ENCODE data around the gene ALPL.

DNA sequence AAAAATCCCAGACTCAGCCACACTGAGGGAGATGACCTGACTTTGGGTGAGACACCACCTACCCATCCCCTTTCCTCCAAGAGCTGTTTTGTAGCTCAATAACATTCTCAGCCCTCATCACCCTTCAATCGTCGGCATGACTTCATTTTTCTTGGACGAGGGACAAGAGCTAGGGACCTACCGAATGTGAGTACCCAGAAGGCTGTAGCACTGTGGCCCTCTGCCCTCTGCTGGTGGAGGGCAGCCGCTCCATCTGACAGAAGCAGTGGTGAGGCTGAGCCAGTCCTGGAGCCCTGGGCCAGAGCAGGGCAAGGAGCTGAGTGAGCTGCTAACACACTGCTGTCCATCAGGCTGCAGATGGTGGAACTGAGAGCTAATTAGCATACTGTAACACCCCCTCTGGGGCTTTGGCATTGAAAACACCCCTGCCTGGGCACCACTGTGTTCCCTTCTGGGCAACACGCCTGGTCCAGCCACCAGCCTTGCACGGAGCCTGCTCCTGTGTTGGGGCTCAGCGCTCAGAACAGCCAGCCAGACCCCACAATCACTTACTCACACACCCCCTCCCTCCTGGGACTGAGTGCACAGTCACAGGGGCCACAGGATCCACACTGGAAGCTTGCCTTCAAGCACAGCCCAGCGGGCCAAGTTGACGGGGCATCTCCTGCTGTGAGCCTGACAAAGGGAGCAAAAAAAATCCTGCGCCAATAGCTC is 18.3 kb upstream of the ALPL start:
- TF ChIP-seq CTCF (IDR thresholded peaks at IDR 0.05) (no peak), POLR2A (IDR thresholded peaks at IDR 0.05) (no peak), POLR2AphosphoS5 (IDR thresholded peaks at IDR 0.05; ENCODE audit: insufficient read depth in 1 of 2, low read depth in 1 of 2) (no peak)
